PC-3 (cell line): ENCODE measurements around the gene TSSC4.

Experiments used
- CTCF ChIP-seq: fragments of 300-600 bp; sonication (generic); conservative IDR thresholded peaks from 2 replicates; pipeline ENCODE4 v1.5.1; 2017; ENCODE audit warnings: antibody characterized with exemption, low read depth, mild to moderate bottlenecking, low read length
- EZH2 ChIP-seq: fragments of 300-600 bp; sonication (generic); IDR thresholded peaks from one replicate; pipeline ENCODE4 v1.6.1; 2017; ENCODE audit warnings: antibody characterized with exemption, mild to moderate bottlenecking, low read length; ENCODE audit not compliant: unreplicated experiment

GRCh38 chr11:2386591-2386990 lies 14.0 kb upstream of the TSSC4 start:
- TF ChIP-seq CTCF (no peak), EZH2 (no peak)
